Heart right ventricle (tissue), 16 donors: ENCODE measurements around the gene PNPLA8. TPM values are rescaled to one million over a fixed set of nuclear protein-coding genes. Genes with fewer than 3 reads are reported as not detected.

Experiments used
- ATAC-seq, 8 donors: fragments of 200-7000 bp; cut with Tn5 transposase; one replicate each; pipeline ENCODE4 v1.9.1; 2020; ENCODE audit warnings: mild to moderate bottlenecking in 8 of 8, moderate library complexity in 8 of 8, moderate number of reproducible peaks in 1 of 8
- DNase-seq, 2 donors: peaks; one replicate each; pipeline ENCODE4 v3.0.0-alpha.2; 2020
- H3K27ac ChIP-seq, 10 donors: fragments of 200-600 bp; sonication (generic) in 2 of 10; one replicate each; pipeline versions ENCODE4 v1.5.0 to v1.8.0; 2020 to 2022; ENCODE audit warnings: mild to moderate bottlenecking in 3 of 10
- H3K27me3 ChIP-seq, 7 donors: fragments of 200-600 bp; one replicate each; pipeline ENCODE4 v1.8.0; 2021 to 2022; ENCODE audit warnings: mild to moderate bottlenecking in 2 of 7
- H3K36me3 ChIP-seq, 9 donors: fragments of 200-600 bp; sonication (generic) in 1 of 9; one replicate each; pipeline versions ENCODE4 v1.5.0 to v1.8.0; 2020 to 2022; ENCODE audit warnings: mild to moderate bottlenecking in 2 of 9
- H3K4me1 ChIP-seq, 9 donors: fragments of 200-600 bp; sonication (generic) in 1 of 9; one replicate each; pipeline versions ENCODE4 v1.5.0 to v1.8.0; 2020 to 2022; ENCODE audit warnings: mild to moderate bottlenecking in 4 of 9
- H3K4me3 ChIP-seq, 10 donors: fragments of 200-600 bp; sonication (generic) in 2 of 10; one replicate each; pipeline versions ENCODE4 v1.5.0 to v1.8.0; 2020 to 2022; ENCODE audit warnings: mild to moderate bottlenecking in 7 of 10, moderate library complexity in 2 of 10
- H3K9me3 ChIP-seq, 11 donors: fragments of 200-600 bp in 10 of 11; sonication (generic) in 2 of 11; one replicate each; pipeline versions ENCODE4 v1.5.0 to v1.8.0; 2013 to 2022; ENCODE audit warnings: mild to moderate bottlenecking in 2 of 11, control low read depth in 1 of 11, moderate library complexity in 1 of 11
- CTCF ChIP-seq, 9 donors: fragments of 200-600 bp; sonication (generic) in 2 of 9; IDR thresholded peaks; one replicate each; pipeline versions ENCODE4 v1.5.0 to v1.8.0; 2021 to 2022; ENCODE audit warnings: antibody characterized with exemption in 9 of 9, mild to moderate bottlenecking in 5 of 9, moderate library complexity in 1 of 9
- WGBS, 2 donors: extraction: QIAGEN DNeasy Blood & Tissue Kit; methylation state at CpG; one replicate each; pipeline ENCODE4 v1.1.7; 2013; ENCODE audit warnings: inconsistent platforms in 1 of 2; 5-methylcytosine and 5-hydroxymethylcytosine counted together
- intact Hi-C, 10 donors: fragments of 100-400 bp; cut with DNase I; formaldehyde crosslinking; loops; one replicate each; pipeline versions ENCODE4 v1.11.1 to v1.14.2; 2022
- polyA plus RNA-seq, 2 donors: library from polyadenylated mRNA; stranded (reverse); fragments of 200-250 nt; gene quantifications; one replicate each; pipeline ENCODE4 v1.2.3, GENCODE V29; 2013
- total RNA-seq, 10 donors: library from RNA; stranded (reverse); fragmentation: NEBNext Ultra II Directional in 3 of 10; extraction: Animal tissue kit (Norgen Biotek cat#: 25700) in 3 of 10; gene quantifications; one replicate each; pipeline versions ENCODE4 v1.2.1 to v1.2.4, GENCODE V29; 2021 to 2023
- donor health status: Arrhythmogenic right ventricular cardiomyopathy.
- donor health status: ischemic (EF 13 %, LVEDD 7.1; RV severe dilation, severe dysfunction).
- donor health status: healthy with polysubstance abuse.
- donor health status: DM: no; HTN: yes; CAD: no.
- donor health status: DM: no; HTN: no; CAD: no.
- donor health status: ischemic (EF 25% LVEDD 6.9; RV normal size, moderate dysfunction).
- donor health status: ischemic (EF 25% LVEDD 5.7; RV mildly dilated, moderate dysfunction).
- donor health status: healthy.
- donor health status: DM: yes; HTN: yes; CAD: no.
- donor health status: Ischemic cardiomyopathy.
- donor health status: ischemic (EF 35%, LVEDD 5.7; RV mildly dilated, moderate dysfunction).
- donor health status: nonischemic (EF 11% LVEDD 7.7; RV severe dilation, severe dysfunction).
- donor health status: DM: yes; HTN: yes; CAD: no.
- donor health status: PGD.
- donor health status: ischemic (EF 29% LVEDD 5.4; RV normal size, mild dysfunction).
- donor health status: nonischemic (EF 23%, LVEDD 6.1; RV moderate dilation, normal function).

Gene PNPLA8
- total and polyA plus RNA-seq, 12 donors = 13.2 to 39.9 (median 35.1) TPM

- TF ChIP-seq CTCF (IDR thresholded peaks at IDR 0.05) = no peak
- intact Hi-C loops = no loop called here
- 32 to 35% methylated on average over 1 of the region's 1 CpG for WGBS, 2 donors
- no peaks in the 10 kb centered on the region for H3K9me3 ChIP-seq
- ATAC-seq = no peak
- peaks cover 0 to 35% (median 17%) of the 10 kb centered on the region in 7 donors for H3K27me3 ChIP-seq
- no peaks in the 10 kb centered on the region for H3K36me3 ChIP-seq
- no peak for DNase-seq
- no peaks in the 10 kb centered on the region for H3K4me1 ChIP-seq
- no peak overlapping the region for H3K27ac ChIP-seq
- no peak overlapping the region for H3K4me3 ChIP-seq
Measured at GRCh38 chr7:108427766-108428165, 98.2 kb downstream of the PNPLA8 start.

- intact Hi-C loops = no loop called here
- Histone ChIP-seq H3K27me3 (peaks cover 0 to 34% (median 17%) of the 10 kb centered on the region in 7 donors), H3K4me1 (no peaks in the 10 kb centered on the region), H3K9me3 (no peaks in the 10 kb centered on the region), H3K27ac (no peak overlapping the region), H3K36me3 (no peaks in the 10 kb centered on the region), H3K4me3 (no peak overlapping the region)
- WGBS, 2 donors = 45% methylated on average over 2 of the region's 2 CpGs
- DNase-seq (no peak), ATAC-seq (no peak)
- no peak for TF ChIP-seq CTCF (IDR thresholded peaks at IDR 0.05)
Measured at GRCh38 chr7:108425714-108426275, 100.1 kb downstream of the PNPLA8 start.

DNA sequence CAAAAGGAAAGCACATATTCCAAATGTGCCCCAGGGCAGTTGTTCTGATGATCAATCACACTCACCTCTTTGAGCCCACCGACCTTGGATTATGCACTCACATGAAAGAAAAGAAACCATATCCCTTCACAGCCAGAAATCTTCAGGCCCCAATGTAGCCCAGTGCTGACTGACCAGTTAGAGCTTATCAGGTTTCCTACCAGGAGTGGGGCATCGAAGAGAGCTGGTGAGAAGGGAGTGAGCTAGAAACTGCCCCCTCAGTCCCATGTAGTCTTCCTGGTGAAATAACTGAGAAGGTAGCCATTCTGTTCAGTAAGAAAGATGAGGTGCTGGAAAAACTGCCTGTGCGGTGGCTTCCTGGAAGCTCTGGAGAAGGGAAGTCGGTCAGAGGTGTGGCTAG lies 101.9 kb downstream of the PNPLA8 start:
- Histone ChIP-seq H3K27me3 (peaks cover 0 to 28% (median 20%) of the 10 kb centered on the region in 7 donors), H3K27ac (no peak overlapping the region), H3K36me3 (no peaks in the 10 kb centered on the region), H3K4me3 (no peak overlapping the region), H3K4me1 (no peaks in the 10 kb centered on the region), H3K9me3 (no peaks in the 10 kb centered on the region)
- DNase-seq (no peak), ATAC-seq (no peak)
- 67 to 69% methylated on average over 4 of the region's 4 CpGs for WGBS, 2 donors
- intact Hi-C loops = no loop called here
- TF ChIP-seq CTCF (IDR thresholded peaks at IDR 0.05) = no peak

DNA sequence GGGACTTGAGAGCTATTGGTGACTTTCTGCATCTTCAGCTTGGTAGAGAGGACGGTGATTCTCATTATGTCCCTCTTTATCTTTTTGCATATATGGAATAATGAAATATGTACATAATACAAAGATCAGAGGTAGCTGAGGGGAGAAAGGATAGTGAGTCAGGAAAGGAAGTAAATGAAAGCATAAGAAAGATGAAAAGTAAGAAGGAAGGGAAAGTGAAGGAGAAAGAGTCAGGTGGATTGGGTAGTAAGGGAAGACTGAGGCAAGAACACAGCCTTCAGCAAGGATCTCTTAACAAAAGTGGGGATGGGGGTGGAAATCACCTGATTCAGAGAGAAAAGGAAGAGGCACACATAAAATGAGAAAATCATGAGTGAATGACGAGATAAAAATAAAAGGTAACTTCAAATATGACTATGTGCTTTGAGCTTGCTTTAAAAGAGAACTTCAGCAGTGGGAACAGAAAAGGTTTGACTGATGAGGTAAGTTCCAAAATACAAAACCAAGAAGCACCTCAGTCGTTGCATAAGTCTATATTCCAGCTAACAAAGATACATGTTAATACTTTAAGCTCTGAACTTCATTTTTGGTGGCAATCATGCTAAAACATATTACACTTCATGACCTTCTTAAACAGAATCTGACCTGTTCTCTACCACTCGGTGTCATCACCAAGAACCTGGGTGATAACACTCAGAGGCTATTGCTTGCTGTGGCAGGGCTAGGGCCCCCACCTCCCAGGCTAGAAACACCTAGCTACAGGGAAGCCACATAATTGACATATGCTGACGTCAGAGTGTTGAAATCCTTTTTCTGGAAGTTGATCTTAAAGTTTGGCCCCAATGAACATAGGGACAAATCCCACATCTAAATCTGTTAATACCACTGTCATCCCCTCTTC lies 102.6 kb downstream of the PNPLA8 start:
- WGBS, 2 donors = 80 to 82% methylated on average over 5 of the region's 5 CpGs
- DNase-seq (no peak), ATAC-seq (no peak)
- Histone ChIP-seq H3K27me3 (peaks cover 0 to 22% (median 20%) of the 10 kb centered on the region in 7 donors), H3K4me1 (no peaks in the 10 kb centered on the region), H3K27ac (no peak overlapping the region), H3K36me3 (no peaks in the 10 kb centered on the region), H3K9me3 (no peaks in the 10 kb centered on the region), H3K4me3 (no peak overlapping the region)
- intact Hi-C loops = no loop called here
- no peak for TF ChIP-seq CTCF (IDR thresholded peaks at IDR 0.05)
